GM12872 (cell line): ENCODE data around the gene SPEN.

Source experiments
- CTCF ChIP-seq: IDR thresholded peaks from 3 replicates; pipeline ENCODE4 v1.5.1; 2011; ENCODE audit warnings: low read depth, mild to moderate bottlenecking, low read length, moderate library complexity; ENCODE audit not compliant: insufficient read depth

The SPEN gene

DNA sequence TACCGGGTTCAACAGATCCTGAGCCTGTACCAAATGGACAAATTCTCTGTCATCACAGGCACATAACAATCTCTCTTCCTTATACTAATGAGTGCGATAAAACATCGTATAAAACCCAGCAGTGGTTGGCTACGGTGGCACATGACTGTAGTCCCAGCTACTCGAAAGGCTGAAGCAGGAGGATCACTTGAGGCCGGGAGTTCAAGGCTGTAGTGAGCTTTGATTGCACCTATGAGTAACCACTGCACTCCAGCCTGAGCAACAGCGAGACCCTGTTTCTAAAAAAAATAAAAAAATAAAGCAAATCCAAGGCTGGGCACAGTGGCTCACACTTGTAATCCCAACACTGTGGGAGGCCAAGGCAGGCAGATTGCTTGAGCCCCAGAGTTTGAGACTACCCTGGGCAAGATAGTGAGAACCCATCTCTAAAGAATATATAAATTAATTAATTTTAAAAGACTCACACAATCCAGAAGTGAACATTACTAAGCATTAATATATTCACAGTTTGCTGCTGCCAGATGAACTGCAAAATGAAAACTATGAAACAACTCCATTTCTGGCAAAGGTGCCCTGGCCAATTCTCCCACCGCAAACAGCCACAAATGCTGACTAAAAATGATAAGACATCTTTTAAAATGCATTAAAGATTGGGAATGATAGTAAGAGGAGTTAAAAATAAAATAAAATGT is 115.3 kb downstream of the SPEN start:
- TF ChIP-seq CTCF: no peak

GRCh38 chr1:15963363-15963967 is 116.0 kb downstream of the SPEN start:
- TF ChIP-seq CTCF: no peak

DNA sequence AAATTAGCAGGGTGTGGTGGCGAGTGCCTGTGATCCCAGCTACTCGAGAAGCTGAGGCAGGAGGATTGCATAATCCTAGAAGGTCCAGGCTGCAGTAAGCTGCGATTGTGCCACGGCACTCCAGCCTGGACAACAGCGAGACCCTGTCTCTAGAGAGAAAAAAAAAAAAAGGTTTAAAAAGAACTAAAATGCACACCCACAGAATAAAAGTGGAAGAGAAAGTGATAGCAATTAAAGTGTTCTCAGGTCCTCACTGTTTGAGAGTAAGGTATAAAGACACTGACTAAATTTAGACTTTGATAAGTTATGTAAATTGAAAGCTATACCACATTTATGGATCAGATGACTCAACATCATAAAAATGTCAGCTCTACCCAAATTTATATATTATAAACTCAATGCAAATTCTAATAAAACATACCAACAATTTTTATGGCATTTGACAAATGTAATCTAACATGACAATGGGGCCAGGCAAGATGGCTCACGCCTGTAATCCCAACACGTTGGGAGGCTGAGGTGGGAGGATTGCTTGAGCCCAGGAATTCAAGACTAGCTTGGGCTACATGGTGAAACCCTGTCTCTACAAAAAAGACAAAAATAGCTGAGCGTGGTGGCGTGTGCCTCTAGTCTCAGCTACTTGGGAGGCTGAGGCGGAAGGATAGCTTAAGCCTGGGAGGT is 116.6 kb downstream of the SPEN start:
- TF ChIP-seq CTCF: no peak

GRCh38 chr1:15965228-15965767 is 117.8 kb downstream of the SPEN start:
- no peak for TF ChIP-seq CTCF

GRCh38 chr1:15966081-15966955 is 118.8 kb downstream of the SPEN start:
- no peak for TF ChIP-seq CTCF

- no peak for TF ChIP-seq CTCF
Observed at GRCh38 chr1:15966956-15967344, 119.4 kb downstream of the SPEN start.
